ENCODE results near the gene AGPAT2.

Gene AGPAT2

DNA sequence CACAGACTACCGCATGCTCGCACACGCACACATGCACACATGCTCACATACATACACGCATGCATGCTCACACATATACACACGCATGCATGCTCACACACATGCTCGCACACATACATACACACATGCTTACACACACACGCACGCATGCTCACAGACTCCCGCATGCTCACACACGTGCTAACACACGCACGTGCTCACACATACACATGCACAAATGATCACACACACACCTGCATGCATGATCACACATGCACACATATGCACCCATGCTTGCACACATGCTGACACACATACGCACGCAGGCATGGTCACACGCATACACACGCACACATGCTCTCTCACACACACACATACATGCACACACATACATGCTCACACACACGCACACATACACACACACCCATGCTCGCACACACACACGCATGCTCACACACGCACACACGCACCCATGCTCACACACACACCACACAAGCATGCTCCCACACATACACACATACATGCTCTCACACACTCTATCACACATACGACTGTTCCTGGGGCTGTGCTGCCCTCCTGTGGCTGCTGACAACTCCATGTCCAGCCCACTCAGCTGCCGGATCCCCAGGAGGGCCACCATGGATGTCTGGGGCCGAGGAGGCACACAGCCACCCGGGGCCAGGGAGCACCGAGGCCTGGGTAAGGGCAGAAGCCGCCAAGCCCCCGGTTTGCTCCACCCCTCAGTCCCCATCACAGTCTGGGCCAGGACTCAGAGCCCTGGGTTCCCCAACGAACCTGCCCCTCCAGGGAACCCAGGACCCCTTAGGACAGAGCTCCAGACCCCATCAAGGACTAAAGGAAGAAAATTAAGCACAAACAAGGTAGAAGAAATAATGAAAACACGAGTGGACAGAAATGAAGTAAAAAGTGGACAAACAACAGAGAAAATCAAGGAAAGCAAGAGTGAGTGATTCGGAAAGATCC lies 55.9 kb downstream of the AGPAT2 start:
- no peaks in the 10 kb centered on the region for H3K36me3 ChIP-seq (ENCODE audit: control insufficient read depth, low read length)
- no peaks in the 10 kb centered on the region; the same call in 1 of the 2 replicates for H3K27me3 ChIP-seq (ENCODE audit: control insufficient read depth, low read length)
- no peaks in the 10 kb centered on the region for H4K20me1 ChIP-seq (ENCODE audit: control insufficient read depth, insufficient read depth, low read depth, low read length)
- no peak overlapping the region for H3K4me2 ChIP-seq (ENCODE audit: low read length)
- H3F3A ChIP-seq (ENCODE audit: control insufficient read depth, insufficient read depth), result peaks cover 5% of the 10 kb centered on the region
- no peaks in the 10 kb centered on the region for H3K9me2 ChIP-seq (replicated peaks; ENCODE audit: control insufficient read depth, low read length)
- no peaks in the 10 kb centered on the region for H3K79me2 ChIP-seq (ENCODE audit: control insufficient read depth, low read length)
- no peaks in the 10 kb centered on the region for H3K4me1 ChIP-seq (ENCODE audit: control insufficient read depth, low read length)
- TF ChIP-seq, protein P1, sequence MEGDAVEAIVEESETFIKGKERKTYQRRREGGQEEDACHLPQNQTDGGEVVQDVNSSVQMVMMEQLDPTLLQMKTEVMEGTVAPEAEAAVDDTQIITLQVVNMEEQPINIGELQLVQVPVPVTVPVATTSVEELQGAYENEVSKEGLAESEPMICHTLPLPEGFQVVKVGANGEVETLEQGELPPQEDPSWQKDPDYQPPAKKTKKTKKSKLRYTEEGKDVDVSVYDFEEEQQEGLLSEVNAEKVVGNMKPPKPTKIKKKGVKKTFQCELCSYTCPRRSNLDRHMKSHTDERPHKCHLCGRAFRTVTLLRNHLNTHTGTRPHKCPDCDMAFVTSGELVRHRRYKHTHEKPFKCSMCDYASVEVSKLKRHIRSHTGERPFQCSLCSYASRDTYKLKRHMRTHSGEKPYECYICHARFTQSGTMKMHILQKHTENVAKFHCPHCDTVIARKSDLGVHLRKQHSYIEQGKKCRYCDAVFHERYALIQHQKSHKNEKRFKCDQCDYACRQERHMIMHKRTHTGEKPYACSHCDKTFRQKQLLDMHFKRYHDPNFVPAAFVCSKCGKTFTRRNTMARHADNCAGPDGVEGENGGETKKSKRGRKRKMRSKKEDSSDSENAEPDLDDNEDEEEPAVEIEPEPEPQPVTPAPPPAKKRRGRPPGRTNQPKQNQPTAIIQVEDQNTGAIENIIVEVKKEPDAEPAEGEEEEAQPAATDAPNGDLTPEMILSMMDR (IDR thresholded peaks at IDR 0.05; ENCODE audit: low read depth, low read length, poor library complexity, severe bottlenecking), result peak; percentile 79
- TF ChIP-seq EZH2phosphoT487 (IDR thresholded peaks at IDR 0.05; ENCODE audit: borderline replicate concordance, low read length), result no peak
- peaks cover 7% of the 10 kb centered on the region; the same call in 1 of the 2 replicates for H3K9me3 ChIP-seq (ENCODE audit: control insufficient read depth, insufficient read depth, low read length)
- H3K4me3 ChIP-seq (ENCODE audit: low read length), result no peak overlapping the region
- no peak overlapping the region for H3K27ac ChIP-seq (ENCODE audit: low read depth, low read length)

DNA sequence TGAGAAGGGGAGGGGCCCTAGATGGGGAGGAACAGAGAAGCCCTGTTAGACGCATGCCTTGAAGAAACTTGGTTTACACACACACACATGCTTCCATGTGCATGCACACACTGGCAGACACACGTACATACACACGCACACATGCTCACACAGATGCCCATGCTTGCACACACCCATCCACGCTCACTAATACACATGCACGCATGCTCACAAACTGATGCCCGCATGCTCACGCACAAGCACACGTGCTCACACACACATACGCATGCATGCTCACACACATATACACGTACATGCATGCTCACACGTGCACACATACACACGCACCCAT lies 56.6 kb downstream of the AGPAT2 start:
- Histone ChIP-seq H3F3A (ENCODE audit: control insufficient read depth, insufficient read depth) (peaks cover 5% of the 10 kb centered on the region), H3K36me3 (ENCODE audit: control insufficient read depth, low read length) (no peaks in the 10 kb centered on the region), H3K4me1 (ENCODE audit: control insufficient read depth, low read length) (no peaks in the 10 kb centered on the region), H3K27ac (ENCODE audit: low read depth, low read length) (no peak overlapping the region), H3K9me2 (replicated peaks; ENCODE audit: control insufficient read depth, low read length) (no peaks in the 10 kb centered on the region), H3K79me2 (ENCODE audit: control insufficient read depth, low read length) (no peaks in the 10 kb centered on the region), H3K9me3 (ENCODE audit: control insufficient read depth, insufficient read depth, low read length) (peaks cover 7% of the 10 kb centered on the region; the same call in 1 of the 2 replicates), H4K20me1 (ENCODE audit: control insufficient read depth, insufficient read depth, low read depth, low read length) (no peaks in the 10 kb centered on the region), H3K27me3 (ENCODE audit: control insufficient read depth, low read length) (no peaks in the 10 kb centered on the region), H3K4me2 (ENCODE audit: low read length) (no peak overlapping the region), H3K4me3 (ENCODE audit: low read length) (no peak overlapping the region)
- TF ChIP-seq, protein P1 (IDR thresholded peaks at IDR 0.05; ENCODE audit: low read depth, low read length, poor library complexity, severe bottlenecking), result no peak
- no peak for TF ChIP-seq EZH2phosphoT487 (IDR thresholded peaks at IDR 0.05; ENCODE audit: borderline replicate concordance, low read length)

DNA sequence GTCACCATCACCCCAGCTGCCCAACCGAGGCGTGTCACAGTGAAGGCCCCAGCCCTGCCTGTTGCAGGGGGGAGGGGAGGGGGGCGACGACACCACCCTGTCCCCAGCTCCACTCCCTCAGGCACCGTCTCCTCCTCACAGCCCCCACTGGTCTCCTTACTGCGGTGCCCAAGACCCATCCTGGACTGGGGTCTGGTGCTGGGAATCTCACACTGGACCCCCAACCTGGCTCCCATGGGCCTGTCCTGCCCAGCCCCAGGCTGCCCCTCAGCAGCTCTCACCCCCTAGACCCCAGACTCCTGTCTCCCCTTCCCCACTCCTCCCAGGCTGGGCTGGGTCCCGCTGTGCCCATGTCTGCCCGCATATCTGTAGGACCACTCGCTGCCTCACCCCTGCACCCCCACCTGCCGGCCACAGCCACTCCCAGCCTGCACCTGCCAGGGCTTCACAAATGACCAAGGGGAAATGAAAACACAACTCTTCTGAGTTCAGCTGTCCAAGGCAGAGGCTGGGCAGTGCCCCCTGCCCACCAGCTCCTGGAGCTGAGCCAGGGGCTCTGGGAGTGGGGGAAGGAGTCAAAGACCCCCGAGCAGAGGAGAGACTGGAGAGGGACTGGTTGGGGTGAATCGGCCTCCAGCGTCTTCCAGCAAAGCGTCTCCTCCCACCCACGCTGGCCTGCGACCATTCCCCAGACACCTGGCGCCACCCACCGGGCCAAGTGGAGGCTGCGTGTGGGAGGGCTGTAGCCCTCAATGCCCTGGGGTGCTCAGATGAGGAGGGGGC lies 57.2 kb downstream of the AGPAT2 start:
- Histone ChIP-seq H3K36me3 (ENCODE audit: control insufficient read depth, low read length) (no peaks in the 10 kb centered on the region), H3K4me3 (ENCODE audit: low read length) (no peak overlapping the region), H3K27me3 (ENCODE audit: control insufficient read depth, low read length) (no peaks in the 10 kb centered on the region), H4K20me1 (ENCODE audit: control insufficient read depth, insufficient read depth, low read depth, low read length) (no peaks in the 10 kb centered on the region), H3K9me2 (replicated peaks; ENCODE audit: control insufficient read depth, low read length) (no peaks in the 10 kb centered on the region), H3K4me1 (ENCODE audit: control insufficient read depth, low read length) (no peaks in the 10 kb centered on the region), H3K9me3 (ENCODE audit: control insufficient read depth, insufficient read depth, low read length) (peaks cover 7% of the 10 kb centered on the region; the same call in 1 of the 2 replicates), H3K4me2 (ENCODE audit: low read length) (no peak overlapping the region), H3K27ac (ENCODE audit: low read depth, low read length) (no peak overlapping the region), H3K79me2 (ENCODE audit: control insufficient read depth, low read length) (no peaks in the 10 kb centered on the region), H3F3A (ENCODE audit: control insufficient read depth, insufficient read depth) (peaks cover 5% of the 10 kb centered on the region)
- no peak for TF ChIP-seq EZH2phosphoT487 (IDR thresholded peaks at IDR 0.05; ENCODE audit: borderline replicate concordance, low read length)
- TF ChIP-seq, protein P1 (IDR thresholded peaks at IDR 0.05; ENCODE audit: low read depth, low read length, poor library complexity, severe bottlenecking), result peak; percentile 79
